HG03196 (cell line): ENCODE data around the gene HNRNPH1.
A peak's percentile ranks its signal among the peaks of the same experiment; 100 is the strongest.

ENCODE experiments used
- ATAC-seq: cut with Tn5 transposase; IDR thresholded peaks from one replicate; pipeline ENCODE4 v1.9.1; 2021; ENCODE audit not compliant: unreplicated experiment

HNRNPH1 gene

GRCh38 chr5:179623906-179624741 lies 653 bp upstream of the HNRNPH1 start:
- peak; percentile 5 for ATAC-seq

- ATAC-seq, result no peak
Observed at GRCh38 chr5:179621551-179622214, 1.8 kb downstream of the HNRNPH1 start.

GRCh38 chr5:179620703-179621350 lies 2.6 kb downstream of the HNRNPH1 start:
- ATAC-seq, result no peak

GRCh38 chr5:179620293-179620692 lies 3.2 kb downstream of the HNRNPH1 start:
- ATAC-seq, result no peak

GRCh38 chr5:179619776-179620175 lies 3.7 kb downstream of the HNRNPH1 start:
- ATAC-seq, result no peak

- ATAC-seq, result no peak
Observed at GRCh38 chr5:179618923-179619554, 4.4 kb downstream of the HNRNPH1 start.

GRCh38 chr5:179617930-179618329 lies 5.5 kb downstream of the HNRNPH1 start:
- no peak for ATAC-seq

- ATAC-seq, result no peak
Observed at GRCh38 chr5:179616002-179616594, 7.4 kb downstream of the HNRNPH1 start.

GRCh38 chr5:179615203-179615602 lies 8.3 kb downstream of the HNRNPH1 start:
- ATAC-seq, result no peak

- no peak for ATAC-seq
Observed at GRCh38 chr5:179614745-179615144, 8.7 kb downstream of the HNRNPH1 start.

- ATAC-seq, result no peak
Observed at GRCh38 chr5:179613460-179614071, 9.9 kb downstream of the HNRNPH1 start.

- ATAC-seq, result no peak
Observed at GRCh38 chr5:179612577-179613459, 10.7 kb downstream of the HNRNPH1 start.

GRCh38 chr5:179610903-179611265 lies 12.6 kb downstream of the HNRNPH1 start:
- no peak for ATAC-seq

GRCh38 chr5:179610109-179610902 lies 13.2 kb downstream of the HNRNPH1 start:
- ATAC-seq, result no peak

- no peak for ATAC-seq
Observed at GRCh38 chr5:179609834-179610108, 13.7 kb downstream of the HNRNPH1 start.

- ATAC-seq, result no peak
Observed at GRCh38 chr5:179608131-179608581, 15.3 kb downstream of the HNRNPH1 start.

- no peak for ATAC-seq
Observed at GRCh38 chr5:179607160-179607931, 16.1 kb downstream of the HNRNPH1 start.

GRCh38 chr5:179606910-179607159 lies 16.6 kb downstream of the HNRNPH1 start:
- no peak for ATAC-seq
